Measurements from ENCODE around the gene VEGFC. TPM values are rescaled to one million over a fixed set of nuclear protein-coding genes. Genes with fewer than 3 reads are reported as not detected.

The VEGFC gene
- total RNA-seq, 1 donor from 2014 or later = 5.0 TPM

DNA sequence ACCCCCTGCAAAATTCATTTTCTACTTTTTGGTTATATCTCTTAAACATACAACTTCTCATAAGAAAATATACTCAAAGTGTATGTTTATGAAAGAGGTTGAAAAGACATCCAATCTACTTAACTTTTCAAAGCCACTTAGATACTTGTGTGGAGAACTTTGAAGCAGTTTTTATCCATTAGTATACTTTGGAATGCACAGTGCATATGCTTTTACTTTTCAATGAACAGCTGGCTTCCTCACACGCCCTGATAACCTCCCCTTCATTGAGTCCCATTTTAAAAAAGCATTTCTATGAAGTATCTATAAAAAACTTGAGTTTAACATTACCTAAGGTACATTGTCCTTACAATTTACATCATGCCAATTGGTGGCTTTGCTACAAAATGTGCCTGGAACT, 73.8 kb downstream of the VEGFC start:
- H3K27me3 ChIP-seq (ENCODE audit: control insufficient read depth, insufficient read depth, low read length) = no peaks in the 10 kb centered on the region
- no peaks in the 10 kb centered on the region for H3K36me3 ChIP-seq (ENCODE audit: control insufficient read depth, insufficient read depth, low read length)
- TF ChIP-seq CTCF (IDR thresholded peaks at IDR 0.05; ENCODE audit: insufficient read depth, low read length, poor library complexity, severe bottlenecking) = no peak
- no peak overlapping the region for H3K4me3 ChIP-seq (ENCODE audit: low read depth, low read length)
- DNase-seq (ENCODE audit: low read depth) = no peak

DNA sequence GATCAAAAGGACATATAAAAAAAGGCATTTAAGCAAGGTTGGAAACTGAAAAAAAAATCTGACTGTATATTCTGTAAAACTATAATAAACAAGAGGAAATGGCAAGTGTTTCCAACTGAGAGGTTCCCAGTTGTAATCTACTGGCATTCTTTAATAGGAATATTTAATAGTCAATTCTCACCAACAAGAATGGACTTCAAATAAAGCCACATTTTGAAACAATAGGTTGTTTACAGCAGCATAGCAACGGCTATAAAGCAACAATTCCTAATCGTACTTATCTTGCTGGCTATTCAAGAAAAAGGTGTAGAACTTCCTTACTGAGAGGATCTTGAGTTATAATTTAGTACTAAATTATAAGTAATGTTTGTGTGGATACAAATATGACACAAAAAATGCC, 75.5 kb downstream of the VEGFC start:
- Histone ChIP-seq H3K36me3 (ENCODE audit: control insufficient read depth, insufficient read depth, low read length) (no peaks in the 10 kb centered on the region), H3K27me3 (ENCODE audit: control insufficient read depth, insufficient read depth, low read length) (no peaks in the 10 kb centered on the region), H3K4me3 (ENCODE audit: low read depth, low read length) (no peak overlapping the region)
- TF ChIP-seq CTCF (IDR thresholded peaks at IDR 0.05; ENCODE audit: insufficient read depth, low read length, poor library complexity, severe bottlenecking) = no peak
- DNase-seq (ENCODE audit: low read depth) = no peak

DNA sequence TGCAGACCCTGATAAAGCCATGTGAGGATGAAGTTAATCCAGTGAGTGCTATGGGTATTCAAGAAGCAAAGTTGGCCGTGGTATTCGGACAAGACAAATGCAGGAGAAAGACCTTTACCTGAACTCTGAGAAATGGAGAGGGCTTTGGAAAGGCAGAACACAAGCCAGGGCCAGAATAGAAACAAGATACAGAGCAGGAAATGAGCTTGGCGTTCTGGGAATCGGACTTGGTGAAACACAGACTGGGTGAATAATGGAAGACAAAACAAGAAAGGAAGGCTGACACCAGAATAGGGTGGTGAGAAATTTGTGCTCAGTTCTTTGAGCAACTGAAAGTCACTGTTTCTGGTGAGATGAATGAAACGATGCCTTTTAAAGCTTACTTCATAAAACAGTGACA, 83.3 kb downstream of the VEGFC start:
- DNase-seq (ENCODE audit: low read depth) = no peak
- H3K36me3 ChIP-seq (ENCODE audit: control insufficient read depth, insufficient read depth, low read length) = no peaks in the 10 kb centered on the region
- H3K27me3 ChIP-seq (ENCODE audit: control insufficient read depth, insufficient read depth, low read length) = no peaks in the 10 kb centered on the region
- no peak overlapping the region for H3K4me3 ChIP-seq (ENCODE audit: low read depth, low read length)
- no peak for TF ChIP-seq CTCF (IDR thresholded peaks at IDR 0.05; ENCODE audit: insufficient read depth, low read length, poor library complexity, severe bottlenecking)

GRCh38 chr4:176708771-176709311, 83.9 kb downstream of the VEGFC start:
- TF ChIP-seq CTCF (IDR thresholded peaks at IDR 0.05; ENCODE audit: insufficient read depth, low read length, poor library complexity, severe bottlenecking) = no peak
- Histone ChIP-seq H3K27me3 (ENCODE audit: control insufficient read depth, insufficient read depth, low read length) (no peaks in the 10 kb centered on the region), H3K36me3 (ENCODE audit: control insufficient read depth, insufficient read depth, low read length) (no peaks in the 10 kb centered on the region), H3K4me3 (ENCODE audit: low read depth, low read length) (no peak overlapping the region)
- no peak for DNase-seq (ENCODE audit: low read depth)

- no peak for DNase-seq (ENCODE audit: low read depth)
Measured at GRCh38 chr4:176690716-176691115, 102.0 kb downstream of the VEGFC start.

More at GRCh38 chr4:176690716-176691115, 102.0 kb downstream of the VEGFC start:
- Histone ChIP-seq H3K36me3 (ENCODE audit: control insufficient read depth, insufficient read depth, low read length) (no peaks in the 10 kb centered on the region), H3K4me3 (ENCODE audit: low read depth, low read length) (no peak overlapping the region), H3K27me3 (ENCODE audit: control insufficient read depth, insufficient read depth, low read length) (no peaks in the 10 kb centered on the region)
- no peak for TF ChIP-seq CTCF (IDR thresholded peaks at IDR 0.05; ENCODE audit: insufficient read depth, low read length, poor library complexity, severe bottlenecking)

All from kidney epithelial cell (primary cell).